ENCODE data around the gene ZNF467.

Gene ZNF467

GRCh38 chr7:149804106-149804505, 30.7 kb upstream of the ZNF467 start:
- DNase-seq = no peak

GRCh38 chr7:149803551-149804074, 30.2 kb upstream of the ZNF467 start:
- no peak for DNase-seq

GRCh38 chr7:149802966-149803365, 29.6 kb upstream of the ZNF467 start:
- no peak for DNase-seq

- no peak for DNase-seq
Measured at GRCh38 chr7:149801816-149802215, 28.4 kb upstream of the ZNF467 start.

- DNase-seq = no peak
Measured at GRCh38 chr7:149801002-149801566, 27.7 kb upstream of the ZNF467 start.

GRCh38 chr7:149800169-149800555, 26.8 kb upstream of the ZNF467 start:
- DNase-seq = no peak

GRCh38 chr7:149799397-149800168, 26.2 kb upstream of the ZNF467 start:
- no peak for DNase-seq

- DNase-seq = no peak
Measured at GRCh38 chr7:149797771-149798170, 24.4 kb upstream of the ZNF467 start.

GRCh38 chr7:149796287-149796860, 23.0 kb upstream of the ZNF467 start:
- DNase-seq = no peak

- no peak for DNase-seq
Measured at GRCh38 chr7:149795126-149795525, 21.7 kb upstream of the ZNF467 start.

- DNase-seq = no peak
Measured at GRCh38 chr7:149794661-149795060, 21.3 kb upstream of the ZNF467 start.

GRCh38 chr7:149793261-149793660, 19.9 kb upstream of the ZNF467 start:
- DNase-seq = no peak

GRCh38 chr7:149792220-149792595, 18.8 kb upstream of the ZNF467 start:
- no peak for DNase-seq

- DNase-seq = no peak
Measured at GRCh38 chr7:149791411-149792219, 18.2 kb upstream of the ZNF467 start.

GRCh38 chr7:149790754-149791360, 17.5 kb upstream of the ZNF467 start:
- no peak for DNase-seq

- DNase-seq = peak; percentile 22
Measured at GRCh38 chr7:149790146-149790548, 16.8 kb upstream of the ZNF467 start.

GRCh38 chr7:149789101-149789500, 15.7 kb upstream of the ZNF467 start:
- no peak for DNase-seq

- no peak for DNase-seq
Measured at GRCh38 chr7:149788300-149788851, 15.0 kb upstream of the ZNF467 start.

- DNase-seq = peak; percentile 63
Measured at GRCh38 chr7:149787428-149788299, 14.3 kb upstream of the ZNF467 start.

GRCh38 chr7:149785983-149786382, 12.6 kb upstream of the ZNF467 start:
- no peak for DNase-seq

GRCh38 chr7:149785402-149785801, 12.0 kb upstream of the ZNF467 start:
- DNase-seq = no peak

- DNase-seq = no peak
Measured at GRCh38 chr7:149784251-149784608, 10.8 kb upstream of the ZNF467 start.
